Liver (tissue), 9 donors: ENCODE data around the gene MAP3K4. TPM values are rescaled to one million over a fixed set of nuclear protein-coding genes. Genes with fewer than 3 reads are reported as not detected.

Source experiments
- DNase-seq: peaks from one replicate; pipeline ENCODE4 v3.0.0-alpha.2; 2017; ENCODE audit warnings: low spot score
- H3K27ac ChIP-seq, 2 donors: one replicate each; pipeline ENCODE4 v1.7.0; 2013; ENCODE audit warnings: inconsistent platforms in 2 of 2, low read length in 2 of 2, control low read depth in 1 of 2, low read depth in 1 of 2, mild to moderate bottlenecking in 1 of 2
- H3K27me3 ChIP-seq, 4 donors: one replicate each; pipeline versions ENCODE4 v1.6.1 to v1.7.0; 2013; ENCODE audit warnings: low read length in 3 of 4, inconsistent platforms in 1 of 4, mild to moderate bottlenecking in 1 of 4, moderate library complexity in 1 of 4; ENCODE audit not compliant: control insufficient read depth in 4 of 4, insufficient read depth in 4 of 4
- H3K36me3 ChIP-seq, 4 donors: one replicate each; pipeline versions ENCODE4 v1.6.1 to v1.7.0; 2013; ENCODE audit warnings: low read length in 3 of 4, mild to moderate bottlenecking in 3 of 4, low read depth in 1 of 4, moderate library complexity in 1 of 4; ENCODE audit not compliant: control insufficient read depth in 4 of 4, insufficient read depth in 3 of 4
- H3K4me1 ChIP-seq, 4 donors: one replicate each; pipeline versions ENCODE4 v1.6.1 to v1.7.0; 2013; ENCODE audit warnings: low read length in 3 of 4, mild to moderate bottlenecking in 3 of 4, moderate library complexity in 1 of 4; ENCODE audit not compliant: control insufficient read depth in 4 of 4, insufficient read depth in 4 of 4
- H3K4me3 ChIP-seq, 3 donors: one replicate each; pipeline versions ENCODE4 v1.6.1 to v1.7.0; 2013; ENCODE audit warnings: low read length in 3 of 3, control low read depth in 1 of 3, low read depth in 1 of 3, mild to moderate bottlenecking in 1 of 3
- H3K9ac ChIP-seq, 2 donors: one replicate each; pipeline ENCODE4 v1.7.0; 2013; ENCODE audit warnings: low read length in 2 of 2, mild to moderate bottlenecking in 2 of 2, moderate library complexity in 2 of 2, control low read depth in 1 of 2, low read depth in 1 of 2
- H3K9me3 ChIP-seq, 4 donors: one replicate each; pipeline versions ENCODE4 v1.6.1 to v1.7.0; 2013; ENCODE audit warnings: low read length in 3 of 4; ENCODE audit not compliant: control insufficient read depth in 4 of 4
- EGR1 ChIP-seq, 2 donors: IDR thresholded peaks; 2 replicates each; pipeline ENCODE4 v1.6.1; 2016 to 2018; ENCODE audit warnings: antibody characterized with exemption in 2 of 2, low read depth in 2 of 2
- FOXA1 ChIP-seq: IDR thresholded peaks from 2 replicates; pipeline ENCODE4 v1.6.1; 2016; ENCODE audit warnings: antibody characterized with exemption
- FOXA2 ChIP-seq: IDR thresholded peaks from 2 replicates; pipeline ENCODE4 v1.6.1; 2016; ENCODE audit warnings: antibody characterized with exemption
- GABPA ChIP-seq, 2 donors: IDR thresholded peaks in 1 of 2; conservative IDR thresholded peaks in 1 of 2; 2 replicates each; pipeline ENCODE4 v1.6.1; 2016; ENCODE audit warnings: antibody characterized with exemption in 2 of 2, mild to moderate bottlenecking in 1 of 2, moderate library complexity in 1 of 2
- HNF4A ChIP-seq, 2 donors: conservative IDR thresholded peaks; 2 replicates each; pipeline ENCODE4 v1.6.1; 2016; ENCODE audit warnings: antibody characterized with exemption in 2 of 2, mild to moderate bottlenecking in 2 of 2
- HNF4G ChIP-seq: IDR thresholded peaks from 2 replicates; pipeline ENCODE4 v1.6.1; 2016; ENCODE audit warnings: antibody characterized with exemption
- NR2F2 ChIP-seq: IDR thresholded peaks from 2 replicates; pipeline ENCODE4 v1.6.1; 2016; ENCODE audit warnings: antibody characterized with exemption
- RAD21 ChIP-seq, 2 donors: IDR thresholded peaks; 2 replicates each; pipeline ENCODE4 v1.6.1; 2016; ENCODE audit warnings: antibody characterized with exemption in 2 of 2, mild to moderate bottlenecking in 2 of 2
- RXRA ChIP-seq, 2 donors: IDR thresholded peaks; 2 replicates each; pipeline ENCODE4 v1.6.1; 2017 to 2018; ENCODE audit warnings: antibody characterized with exemption in 2 of 2, mild to moderate bottlenecking in 1 of 2
- SP1 ChIP-seq: IDR thresholded peaks from 2 replicates; pipeline ENCODE4 v1.6.1; 2018; ENCODE audit warnings: antibody characterized with exemption, mild to moderate bottlenecking
- TAF1 ChIP-seq: conservative IDR thresholded peaks from 2 replicates; pipeline ENCODE4 v1.6.1; 2016; ENCODE audit warnings: antibody characterized with exemption, mild to moderate bottlenecking
- YY1 ChIP-seq: IDR thresholded peaks from 2 replicates; pipeline ENCODE4 v1.6.1; 2016; ENCODE audit warnings: antibody characterized with exemption, mild to moderate bottlenecking
- WGBS: extraction: QIAGEN DNeasy Blood & Tissue Kit; methylation state at CpG from one replicate; pipeline ENCODE4 v1.1.7; 2013; 5-methylcytosine and 5-hydroxymethylcytosine counted together
- polyA plus RNA-seq, 2 donors: library from polyadenylated mRNA; stranded (reverse) in 1 of 2; unstranded in 1 of 2; fragments of 200-250 nt in 1 of 2; fragments of >200 nt in 1 of 2; fragmentation: Nextera tagmentation in 1 of 2; extraction: Ambion mirVana in 1 of 2; gene quantifications; one replicate each; pipeline versions ENCODE4 v1.2.1 to v1.2.3, GENCODE V29; 2013 to 2015
- total RNA-seq, 2 donors: library from RNA; depleted of rRNA; stranded (reverse); fragments of >200 nt; gene quantifications; one replicate each; pipeline ENCODE4 v1.2.3, GENCODE V29; 2014
- TF ChIP-seq, protein P1 (sequence below): IDR thresholded peaks from 2 replicates; pipeline ENCODE4 v1.6.1; 2016; ENCODE audit warnings: antibody characterized with exemption
- TF ChIP-seq, protein P2 (sequence below): IDR thresholded peaks from 2 replicates; pipeline ENCODE4 v1.6.1; 2016; ENCODE audit warnings: antibody characterized with exemption
- TF ChIP-seq, protein P3 (sequence below): IDR thresholded peaks from 2 replicates; pipeline ENCODE4 v1.6.1; 2016; ENCODE audit warnings: antibody characterized with exemption, mild to moderate bottlenecking
- TF ChIP-seq, protein P4 (sequence below): fragments of 150-350 bp; IDR thresholded peaks from 2 replicates; pipeline ENCODE4 v1.5.1; 2017; ENCODE audit warnings: improper control_type of control experiment, low read depth, low read length; ENCODE audit not compliant: missing input control
- TF ChIP-seq, protein P5 (sequence below): IDR thresholded peaks from 2 replicates; pipeline ENCODE4 v1.6.1; 2016; ENCODE audit warnings: antibody characterized with exemption
- donor health status: healthy.
- donor health status: healthy.
- donor health status: healthy.
- donor health status: healthy.
- donor health status: healthy.

The MAP3K4 gene
- total and polyA plus RNA-seq, 4 donors: 4.3 to 20.0 (median 11.7) TPM

DNA sequence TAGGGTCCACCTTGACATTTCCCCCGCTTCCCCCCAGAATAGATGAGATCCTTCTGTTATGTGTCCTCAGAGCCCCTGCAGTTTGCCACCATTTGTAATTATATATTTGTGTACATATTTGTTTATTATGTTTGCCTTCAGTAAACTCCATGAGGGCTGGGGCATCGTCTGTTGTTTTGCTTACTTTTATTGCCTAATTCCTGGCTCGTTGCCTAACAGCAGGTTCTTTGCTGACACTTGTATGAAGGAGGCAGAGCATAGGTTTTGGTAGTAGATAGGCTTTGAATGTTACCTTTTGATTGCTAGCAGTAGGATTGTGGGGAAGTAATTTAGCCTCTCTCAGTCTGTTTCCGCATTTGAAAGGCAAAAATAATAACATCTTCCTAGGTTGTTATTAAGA, 9.9 kb downstream of the MAP3K4 start:
- no peak overlapping the region for H3K9ac ChIP-seq
- TF ChIP-seq EGR1 (IDR thresholded peaks at IDR 0.05; ENCODE audit: low read depth in 2 of 2) (no peak), FOXA2 (peak; percentile 30), NR2F2 (no peak), HNF4A (conservative IDR thresholded peaks at IDR 0.05) (peak; percentile 31 to 39), YY1 (peak; percentile 19), FOXA1 (no peak), HNF4G (no peak), RAD21 (IDR thresholded peaks at IDR 0.05) (peak; percentile 13 to 35), RXRA (IDR thresholded peaks at IDR 0.05) (peak in 1 of 2 donors; percentile 16), SP1 (no peak)
- TF ChIP-seq, protein P1, sequence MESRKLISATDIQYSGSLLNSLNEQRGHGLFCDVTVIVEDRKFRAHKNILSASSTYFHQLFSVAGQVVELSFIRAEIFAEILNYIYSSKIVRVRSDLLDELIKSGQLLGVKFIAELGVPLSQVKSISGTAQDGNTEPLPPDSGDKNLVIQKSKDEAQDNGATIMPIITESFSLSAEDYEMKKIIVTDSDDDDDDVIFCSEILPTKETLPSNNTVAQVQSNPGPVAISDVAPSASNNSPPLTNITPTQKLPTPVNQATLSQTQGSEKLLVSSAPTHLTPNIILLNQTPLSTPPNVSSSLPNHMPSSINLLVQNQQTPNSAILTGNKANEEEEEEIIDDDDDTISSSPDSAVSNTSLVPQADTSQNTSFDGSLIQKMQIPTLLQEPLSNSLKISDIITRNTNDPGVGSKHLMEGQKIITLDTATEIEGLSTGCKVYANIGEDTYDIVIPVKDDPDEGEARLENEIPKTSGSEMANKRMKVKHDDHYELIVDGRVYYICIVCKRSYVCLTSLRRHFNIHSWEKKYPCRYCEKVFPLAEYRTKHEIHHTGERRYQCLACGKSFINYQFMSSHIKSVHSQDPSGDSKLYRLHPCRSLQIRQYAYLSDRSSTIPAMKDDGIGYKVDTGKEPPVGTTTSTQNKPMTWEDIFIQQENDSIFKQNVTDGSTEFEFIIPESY: no peak
- TF ChIP-seq, protein P2, sequence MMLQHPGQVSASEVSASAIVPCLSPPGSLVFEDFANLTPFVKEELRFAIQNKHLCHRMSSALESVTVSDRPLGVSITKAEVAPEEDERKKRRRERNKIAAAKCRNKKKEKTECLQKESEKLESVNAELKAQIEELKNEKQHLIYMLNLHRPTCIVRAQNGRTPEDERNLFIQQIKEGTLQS: no peak
- H3K27me3 ChIP-seq: no peaks in the 10 kb centered on the region
- no peak overlapping the region for H3K27ac ChIP-seq
- H3K4me1 ChIP-seq: peaks cover 0 to 13% (median 6%) of the 10 kb centered on the region in 4 donors
- H3K36me3 ChIP-seq: no peaks in the 10 kb centered on the region
- DNase-seq: no peak
- 42% methylated on average over 4 of the region's 4 CpGs for WGBS
- H3K4me3 ChIP-seq: peak overlapping the region in 1 of 3 donors; percentile 41
- no peaks in the 10 kb centered on the region for H3K9me3 ChIP-seq

DNA sequence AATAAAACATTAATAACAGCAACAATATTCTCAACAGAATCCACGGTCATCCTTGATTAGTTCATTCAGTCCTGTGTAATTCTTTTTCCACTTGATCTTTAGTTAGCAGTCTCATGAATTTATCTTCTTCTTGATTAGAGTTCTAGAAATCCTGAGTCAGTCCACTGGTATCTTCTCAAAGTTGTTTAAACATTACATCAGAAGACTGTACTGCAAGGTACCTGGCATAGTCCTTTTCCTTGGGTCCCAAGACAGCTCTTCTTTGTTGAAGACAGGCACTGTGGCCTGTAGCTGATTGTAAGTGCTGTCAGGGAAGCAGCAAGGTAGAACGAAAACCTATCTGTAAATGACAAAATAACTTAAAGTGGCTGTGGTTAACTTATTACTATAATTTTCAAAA, 11.8 kb downstream of the MAP3K4 start:
- Histone ChIP-seq H3K4me1 (peaks cover 0 to 13% (median 6%) of the 10 kb centered on the region in 4 donors), H3K9ac (no peak overlapping the region), H3K27ac (no peak overlapping the region), H3K36me3 (no peaks in the 10 kb centered on the region), H3K27me3 (no peaks in the 10 kb centered on the region), H3K4me3 (no peak overlapping the region), H3K9me3 (no peaks in the 10 kb centered on the region)
- TF ChIP-seq, protein P2: no peak
- TF ChIP-seq TAF1 (no peak), FOXA1 (no peak), RXRA (IDR thresholded peaks at IDR 0.05) (no peak), SP1 (no peak), FOXA2 (no peak), YY1 (no peak), HNF4A (conservative IDR thresholded peaks at IDR 0.05) (no peak), GABPA (IDR thresholded peaks at IDR 0.05 in 1 of 2, conservative IDR thresholded peaks at IDR 0.05 in 1 of 2) (no peak), EGR1 (IDR thresholded peaks at IDR 0.05; ENCODE audit: low read depth in 2 of 2) (no peak), NR2F2 (no peak)
- TF ChIP-seq, protein P3, sequence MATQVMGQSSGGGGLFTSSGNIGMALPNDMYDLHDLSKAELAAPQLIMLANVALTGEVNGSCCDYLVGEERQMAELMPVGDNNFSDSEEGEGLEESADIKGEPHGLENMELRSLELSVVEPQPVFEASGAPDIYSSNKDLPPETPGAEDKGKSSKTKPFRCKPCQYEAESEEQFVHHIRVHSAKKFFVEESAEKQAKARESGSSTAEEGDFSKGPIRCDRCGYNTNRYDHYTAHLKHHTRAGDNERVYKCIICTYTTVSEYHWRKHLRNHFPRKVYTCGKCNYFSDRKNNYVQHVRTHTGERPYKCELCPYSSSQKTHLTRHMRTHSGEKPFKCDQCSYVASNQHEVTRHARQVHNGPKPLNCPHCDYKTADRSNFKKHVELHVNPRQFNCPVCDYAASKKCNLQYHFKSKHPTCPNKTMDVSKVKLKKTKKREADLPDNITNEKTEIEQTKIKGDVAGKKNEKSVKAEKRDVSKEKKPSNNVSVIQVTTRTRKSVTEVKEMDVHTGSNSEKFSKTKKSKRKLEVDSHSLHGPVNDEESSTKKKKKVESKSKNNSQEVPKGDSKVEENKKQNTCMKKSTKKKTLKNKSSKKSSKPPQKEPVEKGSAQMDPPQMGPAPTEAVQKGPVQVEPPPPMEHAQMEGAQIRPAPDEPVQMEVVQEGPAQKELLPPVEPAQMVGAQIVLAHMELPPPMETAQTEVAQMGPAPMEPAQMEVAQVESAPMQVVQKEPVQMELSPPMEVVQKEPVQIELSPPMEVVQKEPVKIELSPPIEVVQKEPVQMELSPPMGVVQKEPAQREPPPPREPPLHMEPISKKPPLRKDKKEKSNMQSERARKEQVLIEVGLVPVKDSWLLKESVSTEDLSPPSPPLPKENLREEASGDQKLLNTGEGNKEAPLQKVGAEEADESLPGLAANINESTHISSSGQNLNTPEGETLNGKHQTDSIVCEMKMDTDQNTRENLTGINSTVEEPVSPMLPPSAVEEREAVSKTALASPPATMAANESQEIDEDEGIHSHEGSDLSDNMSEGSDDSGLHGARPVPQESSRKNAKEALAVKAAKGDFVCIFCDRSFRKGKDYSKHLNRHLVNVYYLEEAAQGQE: no peak
- TF ChIP-seq, protein P4, sequence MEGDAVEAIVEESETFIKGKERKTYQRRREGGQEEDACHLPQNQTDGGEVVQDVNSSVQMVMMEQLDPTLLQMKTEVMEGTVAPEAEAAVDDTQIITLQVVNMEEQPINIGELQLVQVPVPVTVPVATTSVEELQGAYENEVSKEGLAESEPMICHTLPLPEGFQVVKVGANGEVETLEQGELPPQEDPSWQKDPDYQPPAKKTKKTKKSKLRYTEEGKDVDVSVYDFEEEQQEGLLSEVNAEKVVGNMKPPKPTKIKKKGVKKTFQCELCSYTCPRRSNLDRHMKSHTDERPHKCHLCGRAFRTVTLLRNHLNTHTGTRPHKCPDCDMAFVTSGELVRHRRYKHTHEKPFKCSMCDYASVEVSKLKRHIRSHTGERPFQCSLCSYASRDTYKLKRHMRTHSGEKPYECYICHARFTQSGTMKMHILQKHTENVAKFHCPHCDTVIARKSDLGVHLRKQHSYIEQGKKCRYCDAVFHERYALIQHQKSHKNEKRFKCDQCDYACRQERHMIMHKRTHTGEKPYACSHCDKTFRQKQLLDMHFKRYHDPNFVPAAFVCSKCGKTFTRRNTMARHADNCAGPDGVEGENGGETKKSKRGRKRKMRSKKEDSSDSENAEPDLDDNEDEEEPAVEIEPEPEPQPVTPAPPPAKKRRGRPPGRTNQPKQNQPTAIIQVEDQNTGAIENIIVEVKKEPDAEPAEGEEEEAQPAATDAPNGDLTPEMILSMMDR: no peak
- TF ChIP-seq, protein P5, sequence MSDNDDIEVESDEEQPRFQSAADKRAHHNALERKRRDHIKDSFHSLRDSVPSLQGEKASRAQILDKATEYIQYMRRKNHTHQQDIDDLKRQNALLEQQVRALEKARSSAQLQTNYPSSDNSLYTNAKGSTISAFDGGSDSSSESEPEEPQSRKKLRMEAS: no peak
- TF ChIP-seq, protein P1: no peak
- 97% methylated on average over 2 of the region's 2 CpGs for WGBS
- no peak for DNase-seq
